NT2/D1 (cell line): ENCODE data around the gene CASS4.

Experiments
- SUZ12 ChIP-seq: IDR thresholded peaks from 2 replicates; pipeline ENCODE4 v1.6.1; 2011; ENCODE audit not compliant: insufficient read length, insufficient read depth; ENCODE audit errors: extremely low read depth
- ZNF274 ChIP-seq: IDR thresholded peaks from 2 replicates; pipeline ENCODE4 v1.6.1; 2011; ENCODE audit warnings: mild to moderate bottlenecking, low read depth, low read length

DNA sequence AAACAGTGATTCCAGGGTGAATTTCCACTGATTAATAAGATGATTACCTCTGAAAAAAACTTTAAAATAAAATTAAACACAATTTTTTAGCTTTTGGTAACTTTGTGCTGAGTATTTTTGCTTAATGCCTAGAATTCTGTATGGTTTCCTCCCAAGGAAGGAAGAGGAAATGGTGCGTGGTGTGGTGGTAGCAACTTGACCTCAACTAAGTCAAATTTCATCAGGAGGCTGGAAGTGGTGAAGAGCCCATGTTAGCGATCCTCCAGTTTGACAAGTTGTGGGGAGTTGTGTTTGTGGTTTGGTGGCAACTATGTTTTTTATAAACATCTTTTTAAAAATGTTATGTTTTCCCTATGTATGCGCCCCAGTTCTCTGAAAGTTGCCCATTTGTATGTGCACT is 51.4 kb downstream of the CASS4 start:
- TF ChIP-seq SUZ12 (no peak), ZNF274 (no peak)
